Esophagus muscularis mucosa (tissue), 3 donors: Measurements from ENCODE around the gene CPAMD8.

ENCODE experiments used
- EP300 ChIP-seq: sonication (generic); formaldehyde crosslinking; IDR thresholded peaks from one replicate; pipeline ENCODE4 v1.6.1; 2017; ENCODE audit warnings: antibody characterized with exemption
- TF ChIP-seq, protein P1 (sequence below), 3 experiments: fragments of 200-600 bp in 2 of 3; fragments of 450-650 bp in 1 of 3; sonication (generic) in 2 of 3; IDR thresholded peaks; one replicate each; pipeline ENCODE4 v1.5.1; 2017 to 2019; ENCODE audit warnings: antibody characterized with exemption in 3 of 3, mild to moderate bottlenecking in 2 of 3, moderate library complexity in 1 of 3

DNA sequence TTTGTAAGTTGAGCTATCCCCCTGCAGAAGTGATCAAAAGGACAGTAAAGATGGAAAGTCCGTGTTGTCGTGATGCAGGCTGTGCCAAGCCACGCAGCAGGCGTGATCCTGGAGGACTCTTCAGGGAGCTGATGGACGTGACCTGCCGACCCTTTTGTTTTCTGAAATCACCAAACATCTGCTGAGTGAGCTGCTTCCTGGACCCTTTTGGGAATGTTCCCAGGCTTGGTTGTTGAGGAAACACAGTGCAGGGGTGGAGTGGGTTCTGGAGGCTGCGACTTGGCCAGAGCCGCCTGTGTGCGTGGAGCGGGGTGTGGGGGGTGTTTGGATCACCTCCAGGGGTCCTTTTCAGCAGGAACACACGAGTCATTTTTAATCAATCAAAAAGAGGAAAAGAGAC lies 15.4 kb upstream of the CPAMD8 start:
- TF ChIP-seq, protein P1, sequence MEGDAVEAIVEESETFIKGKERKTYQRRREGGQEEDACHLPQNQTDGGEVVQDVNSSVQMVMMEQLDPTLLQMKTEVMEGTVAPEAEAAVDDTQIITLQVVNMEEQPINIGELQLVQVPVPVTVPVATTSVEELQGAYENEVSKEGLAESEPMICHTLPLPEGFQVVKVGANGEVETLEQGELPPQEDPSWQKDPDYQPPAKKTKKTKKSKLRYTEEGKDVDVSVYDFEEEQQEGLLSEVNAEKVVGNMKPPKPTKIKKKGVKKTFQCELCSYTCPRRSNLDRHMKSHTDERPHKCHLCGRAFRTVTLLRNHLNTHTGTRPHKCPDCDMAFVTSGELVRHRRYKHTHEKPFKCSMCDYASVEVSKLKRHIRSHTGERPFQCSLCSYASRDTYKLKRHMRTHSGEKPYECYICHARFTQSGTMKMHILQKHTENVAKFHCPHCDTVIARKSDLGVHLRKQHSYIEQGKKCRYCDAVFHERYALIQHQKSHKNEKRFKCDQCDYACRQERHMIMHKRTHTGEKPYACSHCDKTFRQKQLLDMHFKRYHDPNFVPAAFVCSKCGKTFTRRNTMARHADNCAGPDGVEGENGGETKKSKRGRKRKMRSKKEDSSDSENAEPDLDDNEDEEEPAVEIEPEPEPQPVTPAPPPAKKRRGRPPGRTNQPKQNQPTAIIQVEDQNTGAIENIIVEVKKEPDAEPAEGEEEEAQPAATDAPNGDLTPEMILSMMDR (IDR thresholded peaks at IDR 0.05), result no peak
- no peak for TF ChIP-seq EP300
